Right lobe of liver (tissue), 4 donors: ENCODE data around the gene CACNA1C.

Experiments
- POLR2A ChIP-seq: fragments of 450-650 bp; IDR thresholded peaks from one replicate; pipeline ENCODE4 v1.6.1; 2017; ENCODE audit warnings: antibody characterized with exemption, mild to moderate bottlenecking
- TF ChIP-seq, protein P1 (sequence below), 4 donors: fragments of 200-600 bp in 3 of 4; fragments of 450-650 bp in 1 of 4; IDR thresholded peaks; one replicate each; pipeline versions ENCODE4 v1.5.1 to v1.8.0; 2016 to 2022; ENCODE audit warnings: antibody characterized with exemption in 4 of 4, mild to moderate bottlenecking in 2 of 4
- donor health status: DM: no; HTN: no; CAD: no.
- donor health status: DM: no; HTN: no; CAD: no.
- donor health status: DM: no; HTN: yes; CAD: no.

DNA sequence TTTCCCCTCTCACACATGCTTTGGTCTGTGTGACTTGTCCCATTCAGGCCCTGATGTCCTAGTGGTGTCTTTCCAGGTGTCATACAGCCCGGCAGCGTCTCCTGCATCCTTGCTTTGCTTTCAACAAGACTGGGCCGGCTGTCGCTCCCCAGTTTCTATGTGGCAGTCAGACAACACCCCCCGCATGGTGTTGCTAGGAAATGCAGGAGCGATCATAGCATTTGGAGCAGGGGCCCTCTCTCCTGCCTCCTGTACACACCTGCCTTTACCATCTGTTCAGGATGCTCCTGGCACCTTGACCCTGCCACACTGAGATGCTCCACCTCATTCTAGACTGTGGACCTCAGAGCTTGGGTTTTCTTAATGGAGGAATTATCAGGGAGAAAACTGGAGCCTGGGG lies 29.5 kb downstream of the CACNA1C start:
- TF ChIP-seq, protein P1, sequence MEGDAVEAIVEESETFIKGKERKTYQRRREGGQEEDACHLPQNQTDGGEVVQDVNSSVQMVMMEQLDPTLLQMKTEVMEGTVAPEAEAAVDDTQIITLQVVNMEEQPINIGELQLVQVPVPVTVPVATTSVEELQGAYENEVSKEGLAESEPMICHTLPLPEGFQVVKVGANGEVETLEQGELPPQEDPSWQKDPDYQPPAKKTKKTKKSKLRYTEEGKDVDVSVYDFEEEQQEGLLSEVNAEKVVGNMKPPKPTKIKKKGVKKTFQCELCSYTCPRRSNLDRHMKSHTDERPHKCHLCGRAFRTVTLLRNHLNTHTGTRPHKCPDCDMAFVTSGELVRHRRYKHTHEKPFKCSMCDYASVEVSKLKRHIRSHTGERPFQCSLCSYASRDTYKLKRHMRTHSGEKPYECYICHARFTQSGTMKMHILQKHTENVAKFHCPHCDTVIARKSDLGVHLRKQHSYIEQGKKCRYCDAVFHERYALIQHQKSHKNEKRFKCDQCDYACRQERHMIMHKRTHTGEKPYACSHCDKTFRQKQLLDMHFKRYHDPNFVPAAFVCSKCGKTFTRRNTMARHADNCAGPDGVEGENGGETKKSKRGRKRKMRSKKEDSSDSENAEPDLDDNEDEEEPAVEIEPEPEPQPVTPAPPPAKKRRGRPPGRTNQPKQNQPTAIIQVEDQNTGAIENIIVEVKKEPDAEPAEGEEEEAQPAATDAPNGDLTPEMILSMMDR (IDR thresholded peaks at IDR 0.05): no peak
- TF ChIP-seq POLR2A: no peak
